Smooth muscle cell (in vitro differentiated cells): ENCODE results near the gene KIAA1958. TPM values are rescaled to one million over a fixed set of nuclear protein-coding genes. Genes with fewer than 3 reads are reported as not detected.

Source experiments
- DNase-seq: peaks from one replicate; lab custom pipeline; 2025; ENCODE audit not compliant: unreplicated experiment; lab: John Stamatoyannopoulos, UW
- H2AFZ ChIP-seq: fragments of 200-600 bp; sonication (generic); 2 replicates; pipeline ENCODE4 v1.6.0; 2016; ENCODE audit warnings: antibody characterized with exemption, low read depth, mild to moderate bottlenecking
- H3F3A ChIP-seq: fragments of 200-600 bp; sonication (generic); 2 replicates; pipeline ENCODE4 v1.6.0; 2017; ENCODE audit warnings: antibody characterized with exemption, low read depth
- H3K27ac ChIP-seq: fragments of 200-600 bp; sonication (generic); 2 replicates; pipeline ENCODE4 v1.5.1; 2016; ENCODE audit warnings: low read depth, mild to moderate bottlenecking
- H3K27me3 ChIP-seq: fragments of 200-600 bp; sonication (generic); 2 replicates; pipeline ENCODE4 v1.6.1; 2016; ENCODE audit warnings: low read depth, mild to moderate bottlenecking
- H3K36me3 ChIP-seq: fragments of 200-600 bp; sonication (generic); 2 replicates; pipeline ENCODE4 v1.5.1; 2016; ENCODE audit warnings: low read depth
- H3K4me1 ChIP-seq: fragments of 200-600 bp; sonication (generic); 2 replicates; pipeline ENCODE4 v1.5.1; 2016; ENCODE audit warnings: low read depth
- H3K4me2 ChIP-seq: fragments of 200-600 bp; sonication (generic); 2 replicates; pipeline ENCODE4 v1.6.0; 2016; ENCODE audit warnings: mild to moderate bottlenecking
- H3K4me3 ChIP-seq: fragments of 200-600 bp; sonication (generic); 2 replicates; pipeline ENCODE4 v1.5.1; 2016; ENCODE audit warnings: mild to moderate bottlenecking
- H3K79me2 ChIP-seq: fragments of 200-600 bp; sonication (generic); 2 replicates; pipeline ENCODE4 v1.6.0; 2016; ENCODE audit warnings: low read depth, mild to moderate bottlenecking
- H3K9ac ChIP-seq: fragments of 200-600 bp; sonication (generic); 2 replicates; pipeline ENCODE4 v1.6.0; 2016; ENCODE audit warnings: low read depth
- H3K9me3 ChIP-seq: fragments of 200-600 bp; sonication (generic); replicated peaks from 2 replicates; pipeline ENCODE4 v1.5.1; 2016; ENCODE audit warnings: low read depth
- H4K20me1 ChIP-seq: fragments of 200-600 bp; sonication (generic); 2 replicates; pipeline ENCODE4 v1.6.0; 2016; ENCODE audit warnings: low read depth
- WGBS: methylation state at CpG from one replicate; pipeline ENCODE4 v1.1.7; 2016; ENCODE audit warnings: low lambda C conversion rate; 5-methylcytosine and 5-hydroxymethylcytosine counted together
- polyA plus RNA-seq: library from polyadenylated mRNA; unstranded; fragments of >200 nt; fragmentation: Nextera tagmentation; extraction: Ambion mirVana; gene quantifications from 2 replicates; pipeline ENCODE4 v1.2.1, GENCODE V29; 2016
- total RNA-seq: library from RNA; depleted of rRNA; stranded (reverse); fragments of >200 nt; gene quantifications from 2 replicates; pipeline ENCODE4 v1.2.3, GENCODE V29; 2014
- TF ChIP-seq, protein P1 (sequence below): fragments of 200-600 bp; sonication (generic); IDR thresholded peaks from 2 replicates; pipeline ENCODE4 v1.5.1; 2017; ENCODE audit warnings: borderline replicate concordance, mild to moderate bottlenecking, antibody characterized with exemption; ENCODE audit not compliant: insufficient read depth, poor library complexity, severe bottlenecking

Gene KIAA1958
- total and polyA plus RNA-seq, 2 experiments from 2014 or later: 1.1 to 1.8 TPM

DNA sequence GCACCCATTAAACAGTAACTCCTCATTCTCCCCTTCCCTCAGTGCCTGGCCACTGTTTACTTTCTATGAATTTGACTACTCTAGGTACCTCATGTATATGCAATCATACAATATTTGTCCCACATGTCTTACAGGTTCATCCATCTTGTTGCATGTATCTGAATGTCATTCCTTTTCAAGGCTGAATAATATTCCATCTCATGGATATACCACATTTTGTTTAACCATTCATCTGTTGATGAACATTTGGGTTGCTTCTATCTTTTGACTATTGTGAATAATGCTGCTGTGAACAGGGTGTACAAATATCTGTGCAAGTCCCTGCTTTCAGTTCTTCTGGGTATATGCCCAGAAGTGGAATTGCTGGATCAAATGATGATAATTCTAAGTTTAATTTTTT is 190.4 kb downstream of the KIAA1958 start:
- TF ChIP-seq, protein P1, sequence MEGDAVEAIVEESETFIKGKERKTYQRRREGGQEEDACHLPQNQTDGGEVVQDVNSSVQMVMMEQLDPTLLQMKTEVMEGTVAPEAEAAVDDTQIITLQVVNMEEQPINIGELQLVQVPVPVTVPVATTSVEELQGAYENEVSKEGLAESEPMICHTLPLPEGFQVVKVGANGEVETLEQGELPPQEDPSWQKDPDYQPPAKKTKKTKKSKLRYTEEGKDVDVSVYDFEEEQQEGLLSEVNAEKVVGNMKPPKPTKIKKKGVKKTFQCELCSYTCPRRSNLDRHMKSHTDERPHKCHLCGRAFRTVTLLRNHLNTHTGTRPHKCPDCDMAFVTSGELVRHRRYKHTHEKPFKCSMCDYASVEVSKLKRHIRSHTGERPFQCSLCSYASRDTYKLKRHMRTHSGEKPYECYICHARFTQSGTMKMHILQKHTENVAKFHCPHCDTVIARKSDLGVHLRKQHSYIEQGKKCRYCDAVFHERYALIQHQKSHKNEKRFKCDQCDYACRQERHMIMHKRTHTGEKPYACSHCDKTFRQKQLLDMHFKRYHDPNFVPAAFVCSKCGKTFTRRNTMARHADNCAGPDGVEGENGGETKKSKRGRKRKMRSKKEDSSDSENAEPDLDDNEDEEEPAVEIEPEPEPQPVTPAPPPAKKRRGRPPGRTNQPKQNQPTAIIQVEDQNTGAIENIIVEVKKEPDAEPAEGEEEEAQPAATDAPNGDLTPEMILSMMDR: no peak
- Histone ChIP-seq H3K4me2 (no peak overlapping the region), H3K79me2 (no peaks in the 10 kb centered on the region), H3K27ac (no peak overlapping the region), H3K4me3 (no peak overlapping the region), H4K20me1 (no peaks in the 10 kb centered on the region), H3K9me3 (no peaks in the 10 kb centered on the region), H3K4me1 (no peaks in the 10 kb centered on the region), H3K27me3 (no peaks in the 10 kb centered on the region), H3K9ac (no peak overlapping the region), H3K36me3 (no peaks in the 10 kb centered on the region), H2AFZ (no peak overlapping the region), H3F3A (no peaks in the 10 kb centered on the region)
- DNase-seq: no peak

DNA sequence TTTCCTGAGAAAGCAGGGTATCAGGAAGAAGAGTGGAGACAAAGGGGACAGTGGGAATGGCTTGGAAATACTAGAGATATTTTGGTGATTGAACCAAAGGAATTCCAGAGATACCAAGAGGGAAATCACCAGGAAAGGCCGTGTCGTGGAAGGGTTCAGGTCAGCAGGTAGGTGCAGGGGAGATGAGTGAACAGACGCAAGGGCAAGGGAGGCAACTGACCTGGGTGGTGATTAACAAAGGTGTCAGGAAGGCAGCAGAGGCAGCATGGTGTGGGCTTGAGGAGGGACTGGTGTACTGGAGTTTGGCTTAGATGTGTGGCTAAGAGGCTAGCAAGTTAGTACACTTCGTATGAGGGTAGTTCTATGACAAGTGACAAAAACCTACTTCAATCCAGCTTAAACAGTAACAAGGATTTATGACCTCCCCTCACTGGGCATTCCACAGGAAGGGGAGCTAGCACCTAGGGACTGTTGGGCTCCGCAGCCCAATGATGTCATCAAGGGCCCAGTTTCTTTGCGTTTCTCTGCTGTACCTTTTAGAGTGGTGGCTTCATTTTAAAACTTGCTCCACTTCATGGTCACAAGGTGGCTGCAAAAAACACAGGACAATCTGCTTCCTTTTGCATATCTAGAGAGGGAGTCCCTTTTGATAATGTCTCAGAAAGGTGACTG is 194.2 kb downstream of the KIAA1958 start:
- Histone ChIP-seq H3K27me3 (no peaks in the 10 kb centered on the region), H3K9ac (no peak overlapping the region), H3K4me2 (no peak overlapping the region), H3K36me3 (peaks cover 5% of the 10 kb centered on the region), H3K79me2 (no peaks in the 10 kb centered on the region), H3K4me1 (no peaks in the 10 kb centered on the region), H2AFZ (no peak overlapping the region), H3K27ac (no peak overlapping the region), H3F3A (no peaks in the 10 kb centered on the region), H3K4me3 (no peak overlapping the region), H3K9me3 (no peaks in the 10 kb centered on the region), H4K20me1 (no peaks in the 10 kb centered on the region)
- WGBS: 53% methylated on average over 6 of the region's 6 CpGs
- TF ChIP-seq, protein P1: no peak
- DNase-seq: no peak

DNA sequence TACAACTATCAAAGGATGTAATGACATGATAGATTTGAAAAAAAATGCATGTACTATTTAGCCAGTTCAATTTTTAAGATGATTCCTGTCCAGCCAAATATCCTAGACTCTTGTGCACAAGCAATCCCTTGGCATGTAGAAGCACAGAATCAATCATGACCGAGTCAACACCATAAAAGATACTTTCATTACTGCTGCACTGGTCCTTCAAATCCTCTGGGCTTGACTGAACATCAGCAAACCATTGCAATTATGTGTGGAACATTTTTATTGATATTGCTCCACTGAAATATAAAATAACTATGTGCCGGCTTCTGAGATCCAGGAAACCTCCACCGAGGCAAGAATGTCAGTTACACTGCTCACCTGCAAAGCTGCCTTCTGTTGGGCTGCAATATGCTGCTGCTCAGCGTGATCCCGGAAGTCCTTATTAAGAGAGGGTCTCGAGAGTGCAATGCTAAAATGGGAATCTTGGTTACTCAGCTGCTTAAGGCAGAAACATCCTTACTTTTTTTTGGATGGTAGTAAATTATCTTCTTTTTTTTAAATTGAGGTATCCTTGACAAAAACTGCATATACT is 202.6 kb downstream of the KIAA1958 start:
- H3K4me2 ChIP-seq: no peak overlapping the region
- H3K79me2 ChIP-seq: no peaks in the 10 kb centered on the region
- no peak overlapping the region for H2AFZ ChIP-seq
- H4K20me1 ChIP-seq: no peaks in the 10 kb centered on the region
- 98% methylated on average over 6 of the region's 6 CpGs for WGBS
- no peaks in the 10 kb centered on the region for H3F3A ChIP-seq
- H3K9ac ChIP-seq: no peak overlapping the region
- no peak overlapping the region for H3K4me3 ChIP-seq
- TF ChIP-seq, protein P1: no peak
- H3K9me3 ChIP-seq: no peaks in the 10 kb centered on the region
- no peak overlapping the region for H3K27ac ChIP-seq
- H3K36me3 ChIP-seq: peaks cover 27% of the 10 kb centered on the region
- H3K4me1 ChIP-seq: no peaks in the 10 kb centered on the region
- no peaks in the 10 kb centered on the region for H3K27me3 ChIP-seq
- no peak for DNase-seq
